Endothelial cell of umbilical vein (primary cell): ENCODE data around the gene RBM38. TPM values are rescaled to one million over a fixed set of nuclear protein-coding genes. Genes with fewer than 3 reads are reported as not detected.
"Not testable (repeated sequence)": the region's sequence is repeated elsewhere in the genome, so short reads cannot be mapped to it uniquely, and the experiment has no call there.

ENCODE experiments used
- BruUV-seq: library from RNA; stranded (reverse); fragments of 400-500 nt; replicated peaks from 2 replicates; lab custom pipeline; 2021; lab: Mats Ljungman, UMichigan
- CTCF ChIA-PET: fragments of 300-600, 350-600 bp; sonication (Branson Sonifier 250); formaldehyde crosslinking; loops from one replicate; lab custom pipeline; 2021; ENCODE audit warnings: antibody characterized with exemption, inconsistent platforms; lab: Charles Lee
- POLR2A ChIA-PET: fragments of 300-600, 350-600 bp; sonication (Branson Sonifier 250); formaldehyde crosslinking; loops from one replicate; lab custom pipeline; 2021; ENCODE audit warnings: antibody characterized with exemption, inconsistent platforms; lab: Charles Lee
- DNase-seq: peaks from one replicate; pipeline ENCODE4 v3.0.0-alpha.2; 2011; ENCODE audit warnings: low read depth, low spot score
- FAIRE-seq: peaks from 2 replicates; lab custom pipeline; 2011; peaks lifted over from hg19 to GRCh38; lab: Jason Lieb, UNC
- H2AFZ ChIP-seq: 2 replicates; pipeline ENCODE4 v1.6.0; 2012; ENCODE audit warnings: low read depth, low read length, control low read depth, inconsistent platforms
- H3K27ac ChIP-seq: 2 replicates; pipeline ENCODE4 v1.5.1; 2011; ENCODE audit warnings: low read depth, mild to moderate bottlenecking, control low read depth, low read length, moderate library complexity; ENCODE audit not compliant: insufficient read depth
- H3K27me3 ChIP-seq, 2 experiments: 2 replicates each; pipeline versions ENCODE4 v1.6.0 to v1.6.1; 2011; ENCODE audit warnings: low read length in 2 of 2, mixed read lengths in 1 of 2; ENCODE audit not compliant: control insufficient read depth in 2 of 2, insufficient read depth in 2 of 2
- H3K36me3 ChIP-seq, 2 experiments: 2 replicates in 1 of 2; 3 replicates in 1 of 2; pipeline ENCODE4 v1.5.1; 2011; ENCODE audit warnings: low read length in 2 of 2, mild to moderate bottlenecking in 1 of 2, moderate library complexity in 1 of 2; ENCODE audit not compliant: control insufficient read depth in 2 of 2, insufficient read depth in 2 of 2; ENCODE audit errors: extremely low read depth in 1 of 2
- H3K4me1 ChIP-seq: 3 replicates; pipeline ENCODE4 v1.5.1; 2011; ENCODE audit warnings: mild to moderate bottlenecking, low read length; ENCODE audit not compliant: control insufficient read depth, insufficient read depth; ENCODE audit errors: extremely low read depth
- H3K4me2 ChIP-seq: 2 replicates; pipeline ENCODE4 v1.6.1; 2011; ENCODE audit warnings: low read length, control low read depth, mixed read lengths; ENCODE audit not compliant: insufficient read depth
- H3K4me3 ChIP-seq, 3 experiments: fragments of 200-600 bp in 1 of 3; sonication (generic), shearing (Covaris generic) in 1 of 3; replicated peaks in 1 of 3; 2 replicates each; pipeline ENCODE4 v1.5.1; 2011 to 2016; ENCODE audit warnings: control low read depth in 3 of 3, low read length in 3 of 3, mild to moderate bottlenecking in 2 of 3, inconsistent platforms in 1 of 3, low read depth in 1 of 3, moderate library complexity in 1 of 3; ENCODE audit not compliant: insufficient read depth in 1 of 3
- H3K79me2 ChIP-seq: 2 replicates; pipeline ENCODE4 v1.6.0; 2012; ENCODE audit warnings: low read length, inconsistent platforms; ENCODE audit not compliant: control insufficient read depth, insufficient read depth
- H3K9ac ChIP-seq: replicated peaks from 2 replicates; pipeline ENCODE3; 2011; ENCODE audit warnings: low read length, control low read depth; ENCODE audit not compliant: insufficient read depth; ENCODE audit errors: extremely low read depth
- H3K9me1 ChIP-seq: replicated peaks from 3 replicates; pipeline ENCODE4 v1.6.0; 2011; ENCODE audit warnings: mild to moderate bottlenecking, low read length; ENCODE audit not compliant: control insufficient read depth, insufficient read depth; ENCODE audit errors: extremely low read depth
- H3K9me3 ChIP-seq: replicated peaks from 2 replicates; pipeline ENCODE4 v1.5.1; 2012; ENCODE audit warnings: low read length, inconsistent platforms; ENCODE audit not compliant: control insufficient read depth, insufficient read depth
- H4K20me1 ChIP-seq: replicated peaks from 2 replicates; pipeline ENCODE3; 2011; ENCODE audit warnings: mild to moderate bottlenecking, low read length; ENCODE audit not compliant: control insufficient read depth, insufficient read depth; ENCODE audit errors: extremely low read depth
- EZH2 ChIP-seq: IDR thresholded peaks from 2 replicates; pipeline ENCODE4 v1.6.1; 2012; ENCODE audit warnings: borderline replicate concordance, low read depth, mild to moderate bottlenecking, moderate library complexity, low read length, inconsistent platforms; ENCODE audit not compliant: severe bottlenecking
- FOS ChIP-seq: IDR thresholded peaks from 2 replicates; pipeline ENCODE4 v1.6.1; 2011; ENCODE audit warnings: mild to moderate bottlenecking, low read length, moderate library complexity, borderline replicate concordance; ENCODE audit not compliant: insufficient read depth
- GATA2 ChIP-seq: IDR thresholded peaks from 2 replicates; pipeline ENCODE4 v1.7.0; 2011; ENCODE audit warnings: low read depth, mild to moderate bottlenecking, moderate library complexity, mixed read lengths, low read length; ENCODE audit not compliant: insufficient read length, insufficient read depth
- JUN ChIP-seq: IDR thresholded peaks from 2 replicates; pipeline ENCODE4 v1.6.1; 2011; ENCODE audit warnings: borderline replicate concordance, low read depth; ENCODE audit not compliant: insufficient read length, insufficient read depth
- MYC ChIP-seq: IDR thresholded peaks from one replicate; pipeline ENCODE4 v1.6.1; 2011; ENCODE audit warnings: mild to moderate bottlenecking, low read depth, low read length
- POLR2A ChIP-seq: IDR thresholded peaks from 2 replicates; pipeline ENCODE4 v1.6.1; 2012; ENCODE audit warnings: low read depth, mild to moderate bottlenecking, control low read depth, low read length
- POLR2AphosphoS5 ChIP-seq: IDR thresholded peaks from 2 replicates; pipeline ENCODE4 v1.6.1; 2012; ENCODE audit warnings: low read depth, mild to moderate bottlenecking, control low read depth, low read length, moderate library complexity; ENCODE audit not compliant: insufficient read depth
- dilution Hi-C: fragments of 300-500 bp; cut with MboI; formaldehyde crosslinking; loops from one replicate; pipeline ENCODE4 v1.15.0; 2019; ENCODE audit warnings: low sequenced_read_pairs; ENCODE audit not compliant: extremely low pct_ligation_motif_present
- intact Hi-C: fragments of 100-400 bp; cut with micrococcal nuclease; formaldehyde crosslinking; loops from one replicate; pipeline ENCODE4 v1.10.0; 2022
- polyA plus RNA-seq, 4 experiments: library from polyadenylated mRNA; depleted of rRNA in 3 of 4; stranded (reverse) in 3 of 4; unstranded in 1 of 4; fragments of >200 nt; gene quantifications; 2 replicates each; pipeline versions ENCODE4 v1.2.1 to v1.2.3, GENCODE V29; 2011 to 2012; ENCODE audit warnings: missing spikeins in 1 of 4
- total RNA-seq: library from RNA; stranded (reverse); gene quantifications from 2 replicates; pipeline ENCODE4 v1.2.3, GENCODE V29; 2021
- TF ChIP-seq, protein P1 (sequence below), 2 donors: IDR thresholded peaks; 1 replicate in 1 of 2; 2 replicates in 1 of 2; pipeline ENCODE4 v1.5.1; 2011; ENCODE audit warnings: low read length in 2 of 2, mild to moderate bottlenecking in 2 of 2, moderate library complexity in 2 of 2, control low read depth in 1 of 2, inconsistent platforms in 1 of 2, low read depth in 1 of 2; ENCODE audit not compliant: insufficient read depth in 1 of 2; ENCODE audit errors: extremely low read depth in 1 of 2
- TF ChIP-seq, protein P2 (sequence below): IDR thresholded peaks from 2 replicates; pipeline ENCODE4 v1.6.1; 2011; ENCODE audit not compliant: insufficient read depth, insufficient read length

Gene RBM38
- total and polyA plus RNA-seq, 2 donors (not counting 3 experiments of a cell fraction or from before 2014, with no cell fraction given) = 22.1 to 37.4 TPM

DNA sequence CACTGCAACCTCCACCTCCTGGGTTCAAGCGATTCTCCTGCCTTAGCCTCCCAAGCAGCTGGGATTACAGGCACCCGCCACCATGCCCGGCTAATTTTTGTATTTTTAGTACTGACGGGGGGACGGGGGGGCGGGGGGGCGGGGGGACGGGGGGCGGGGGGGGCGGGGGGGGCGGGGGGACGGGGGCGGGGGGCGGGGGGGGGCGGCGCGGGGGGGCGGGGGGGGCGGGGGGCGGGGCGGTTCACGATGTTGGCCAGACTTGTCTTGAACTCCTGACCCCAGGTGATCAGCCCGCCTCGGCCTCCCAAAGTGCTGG, 40.5 kb upstream of the RBM38 start:
- H4K20me1 ChIP-seq, CTCF ChIA-PET, H3K9me3 ChIP-seq, H3K9me1 ChIP-seq, FAIRE-seq, BruUV-seq, dilution Hi-C loops, H3K4me1 ChIP-seq, DNase-seq, H3K27me3 ChIP-seq, POLR2A ChIA-PET: not testable (repeated sequence)
- intact Hi-C loops = loop anchor here (2.0 kb wide), 1 partner anchor 30 kb away; no protein-coding TSS in a partner anchor
- Histone ChIP-seq H3K79me2 (peaks cover 34% of the 10 kb centered on the region), H3K4me2 (peak overlapping the region; percentile 55), H3K9ac (peak overlapping the region; percentile 73), H3K27ac (peak overlapping the region; percentile 80), H3K36me3 (peaks cover 16 to 17% of the 10 kb centered on the region in 2 experiments), H2AFZ (peak overlapping the region; percentile 77), H3K4me3 (peak overlapping the region in 2 of 3 experiments; percentile 72 to 79)

DNA sequence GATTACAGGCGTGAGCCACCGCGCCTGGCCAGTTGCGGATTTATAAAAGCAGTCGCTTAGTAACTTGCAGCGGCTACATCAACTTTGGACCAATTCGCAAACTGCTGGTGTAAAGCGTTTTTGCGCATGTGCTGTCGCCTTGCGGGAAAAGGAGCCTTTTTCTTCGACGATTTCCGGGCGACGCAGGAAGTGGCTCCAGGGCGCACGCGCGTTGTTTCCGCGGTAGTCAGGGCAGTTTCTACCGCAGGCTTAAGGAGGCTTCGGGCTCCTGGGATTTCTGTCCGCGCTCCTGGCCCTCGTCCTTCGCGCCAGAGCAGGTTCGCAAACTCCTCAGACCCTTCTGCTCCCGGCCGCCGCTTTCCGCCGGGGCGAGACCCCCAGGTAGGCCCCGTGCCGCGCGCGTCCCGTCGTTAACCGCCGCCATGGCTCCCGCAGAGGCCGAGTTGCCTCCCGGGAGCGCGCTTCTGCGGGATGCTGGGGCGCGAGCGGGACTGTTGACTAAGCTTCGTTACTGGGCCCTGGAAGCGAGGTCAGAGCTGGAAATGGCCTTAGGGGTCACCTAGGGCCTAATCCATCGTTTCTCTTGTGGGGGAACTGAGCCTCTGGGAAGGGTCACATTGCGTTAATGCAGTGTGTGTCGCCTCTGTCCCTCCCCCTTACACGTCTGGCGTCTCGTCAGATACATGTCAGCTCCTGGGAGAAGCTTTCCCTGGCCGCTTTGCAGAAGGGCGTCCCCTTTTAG, 40.0 kb upstream of the RBM38 start, which contains the start of gene RAE1:
Gene RAE1, plus strand, starts transcription at position 214 of the 742 bp plus-strand sequence. CDS start 2,784 bp downstream, outside the sequence.
- H4K20me1 ChIP-seq = no peaks in the 10 kb centered on the region
- peak within 1 kb of the TSS; percentile 73 for H3K9ac ChIP-seq
- intact Hi-C loops (loop anchor here (2.0 kb wide), 1 partner anchor 30 kb away; no protein-coding TSS in a partner anchor), dilution Hi-C loops (no loop called here)
- H3K27me3 ChIP-seq = no peaks in the 10 kb centered on the region
- H2AFZ ChIP-seq = peak within 1 kb of the TSS; percentile 77
- H3K27ac ChIP-seq = peak within 1 kb of the TSS; percentile 80
- ChIA-PET CTCF (no interaction called here), POLR2A (interaction anchor here (0.6 kb wide), 1 partner anchor 784 kb away, joined by 10 read pairs; no protein-coding TSS in a partner anchor)
- FAIRE-seq (peak; percentile 92), DNase-seq (peak; percentile 93)
- H3K4me3 ChIP-seq = peak within 1 kb of the TSS; percentile 64 to 79 (median 72)
- H3K9me3 ChIP-seq = no peaks in the 10 kb centered on the region
- peaks cover 9% of the 10 kb centered on the region for H3K4me1 ChIP-seq
- peaks cover 18 to 21% of the 10 kb centered on the region in 2 experiments for H3K36me3 ChIP-seq
- H3K79me2 ChIP-seq = peaks cover 34% of the 10 kb centered on the region
- BruUV-seq = TSS peak; percentile 61
- no peaks in the 10 kb centered on the region for H3K9me1 ChIP-seq
- H3K4me2 ChIP-seq = peak within 1 kb of the TSS; percentile 83
- TF ChIP-seq GATA2 = no peak
- TF ChIP-seq, protein P1, sequence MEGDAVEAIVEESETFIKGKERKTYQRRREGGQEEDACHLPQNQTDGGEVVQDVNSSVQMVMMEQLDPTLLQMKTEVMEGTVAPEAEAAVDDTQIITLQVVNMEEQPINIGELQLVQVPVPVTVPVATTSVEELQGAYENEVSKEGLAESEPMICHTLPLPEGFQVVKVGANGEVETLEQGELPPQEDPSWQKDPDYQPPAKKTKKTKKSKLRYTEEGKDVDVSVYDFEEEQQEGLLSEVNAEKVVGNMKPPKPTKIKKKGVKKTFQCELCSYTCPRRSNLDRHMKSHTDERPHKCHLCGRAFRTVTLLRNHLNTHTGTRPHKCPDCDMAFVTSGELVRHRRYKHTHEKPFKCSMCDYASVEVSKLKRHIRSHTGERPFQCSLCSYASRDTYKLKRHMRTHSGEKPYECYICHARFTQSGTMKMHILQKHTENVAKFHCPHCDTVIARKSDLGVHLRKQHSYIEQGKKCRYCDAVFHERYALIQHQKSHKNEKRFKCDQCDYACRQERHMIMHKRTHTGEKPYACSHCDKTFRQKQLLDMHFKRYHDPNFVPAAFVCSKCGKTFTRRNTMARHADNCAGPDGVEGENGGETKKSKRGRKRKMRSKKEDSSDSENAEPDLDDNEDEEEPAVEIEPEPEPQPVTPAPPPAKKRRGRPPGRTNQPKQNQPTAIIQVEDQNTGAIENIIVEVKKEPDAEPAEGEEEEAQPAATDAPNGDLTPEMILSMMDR (IDR thresholded peaks at IDR 0.05; ENCODE audit: extremely low read depth in 1 of 2, insufficient read depth in 1 of 2, low read depth in 1 of 2, low read length in 2 of 2) = no peak
- TF ChIP-seq, protein P2, sequence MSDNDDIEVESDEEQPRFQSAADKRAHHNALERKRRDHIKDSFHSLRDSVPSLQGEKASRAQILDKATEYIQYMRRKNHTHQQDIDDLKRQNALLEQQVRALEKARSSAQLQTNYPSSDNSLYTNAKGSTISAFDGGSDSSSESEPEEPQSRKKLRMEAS = peak; percentile 54
- TF ChIP-seq MYC = no peak
- TF ChIP-seq POLR2A = peak; percentile 85
- TF ChIP-seq FOS = no peak
- TF ChIP-seq POLR2AphosphoS5 = peak; percentile 75
- no peak for TF ChIP-seq EZH2
- TF ChIP-seq JUN = no peak
